HCT116 (cell line): ENCODE results near the gene CAT. TPM values are rescaled to one million over a fixed set of nuclear protein-coding genes. Genes with fewer than 3 reads are reported as not detected.

ENCODE experiments used
- ATAC-seq: fragments of 200-7000 bp; cut with Tn5 transposase; 2 replicates; pipeline ENCODE4 v1.9.1; 2020; ENCODE audit warnings: mild to moderate bottlenecking, moderate library complexity
- BruUV-seq: library from RNA; stranded (reverse); fragments of 400-500 nt; replicated peaks from 2 replicates; lab custom pipeline; 2021; lab: Mats Ljungman, UMichigan
- CTCF ChIA-PET: fragments of 300-600 bp; sonication (Branson Sonifier 250); formaldehyde crosslinking; loops from one replicate; lab custom pipeline; 2021; ENCODE audit warnings: antibody characterized with exemption; lab: Charles Lee
- POLR2A ChIA-PET: fragments of 300-600, 350-600 bp; sonication (Branson Sonifier 250); formaldehyde crosslinking; loops from one replicate; lab custom pipeline; 2021; ENCODE audit warnings: antibody characterized with exemption; lab: Charles Lee
- RAD21 ChIA-PET, 2 experiments: fragments of 300-600 bp; sonication (Branson Sonifier 250); formaldehyde crosslinking; loops; one replicate each; lab custom pipeline; 2023; ENCODE audit warnings: low total read pairs in 2 of 2; ENCODE audit not compliant: uncharacterized antibody in 2 of 2, unreplicated experiment in 2 of 2, low non-redundant PET in 1 of 2; lab: Charles Lee
- DNase-seq: peaks from one replicate; pipeline ENCODE4 v3.0.0-alpha.2; 2010; ENCODE audit warnings: low read depth, low spot score
- H2AFZ ChIP-seq: fragments of 200-600 bp; shearing (Covaris generic), sonication (generic); 2 replicates; pipeline ENCODE4 v1.6.1; 2017; ENCODE audit warnings: low read depth, mixed run types, mixed read lengths, antibody characterized with exemption, low read length; ENCODE audit not compliant: poor library complexity, severe bottlenecking
- H3K27ac ChIP-seq: 2 replicates; pipeline ENCODE4 v1.5.1; 2012; ENCODE audit warnings: low read depth, low read length
- H3K27me3 ChIP-seq: fragments of 200-600 bp; sonication (generic); 2 replicates; pipeline ENCODE4 v1.6.1; 2016; ENCODE audit warnings: mixed run types, low read length, mixed read lengths; ENCODE audit not compliant: insufficient read depth
- H3K36me3 ChIP-seq, 2 experiments: fragments of 200-500 bp in 1 of 2; fragments of 200-600 bp in 1 of 2; sonication (Bioruptor generic) in 1 of 2; sonication (generic) in 1 of 2; 2 replicates each; pipeline versions ENCODE4 v1.5.1 to v1.6.1; 2014 to 2016; ENCODE audit warnings: low read length in 2 of 2, inconsistent platforms in 1 of 2, mixed read lengths in 1 of 2, mixed run types in 1 of 2; ENCODE audit not compliant: insufficient read depth in 2 of 2, control insufficient read depth in 1 of 2
- H3K4me1 ChIP-seq, 2 experiments: fragments of 200-600 bp in 1 of 2; sonication (generic) in 1 of 2; 2 replicates each; pipeline versions ENCODE4 v1.5.1 to v1.6.1; 2012 to 2017; ENCODE audit warnings: low read length in 2 of 2, inconsistent platforms in 1 of 2, mild to moderate bottlenecking in 1 of 2, mixed read lengths in 1 of 2, mixed run types in 1 of 2, moderate library complexity in 1 of 2; ENCODE audit not compliant: insufficient read depth in 2 of 2, control insufficient read depth in 1 of 2
- H3K4me2 ChIP-seq: fragments of 200-600 bp; sonication (generic); 2 replicates; pipeline ENCODE4 v1.6.1; 2017; ENCODE audit warnings: mixed run types, low read length, mixed read lengths
- H3K4me3 ChIP-seq, 2 experiments: fragments of 200-600 bp in 1 of 2; sonication (generic) in 1 of 2; replicated peaks in 1 of 2; 2 replicates each; pipeline ENCODE4 v1.5.1; 2011 to 2016; ENCODE audit warnings: low read length in 2 of 2, control low read depth in 1 of 2, low read depth in 1 of 2, mild to moderate bottlenecking in 1 of 2, mixed read lengths in 1 of 2, mixed run types in 1 of 2
- H3K79me2 ChIP-seq: fragments of 200-600 bp; sonication (generic); 2 replicates; pipeline ENCODE4 v1.6.1; 2017; ENCODE audit warnings: mild to moderate bottlenecking, mixed run types, low read length, moderate library complexity, mixed read lengths; ENCODE audit not compliant: insufficient read depth
- H3K9ac ChIP-seq: fragments of 200-600 bp; sonication (generic); 2 replicates; pipeline ENCODE4 v1.6.1; 2016; ENCODE audit warnings: low read length, mixed read lengths
- H3K9me2 ChIP-seq: fragments of 200-600 bp; sonication (generic), shearing (Covaris generic); 2 replicates; pipeline ENCODE4 v1.6.1; 2017; ENCODE audit warnings: mixed run types, mild to moderate bottlenecking, moderate library complexity; ENCODE audit not compliant: insufficient read depth
- H3K9me3 ChIP-seq, 2 experiments: fragments of 200-500 bp in 1 of 2; fragments of 200-600 bp in 1 of 2; sonication (Bioruptor generic) in 1 of 2; sonication (generic) in 1 of 2; 2 replicates each; pipeline ENCODE4 v1.6.1; 2014 to 2017; ENCODE audit warnings: low read length in 2 of 2, mixed read lengths in 2 of 2, inconsistent platforms in 1 of 2, low read depth in 1 of 2, mild to moderate bottlenecking in 1 of 2, mixed run types in 1 of 2, moderate library complexity in 1 of 2; ENCODE audit not compliant: control insufficient read depth in 1 of 2, insufficient read depth in 1 of 2
- H4K20me1 ChIP-seq: fragments of 200-600 bp; sonication (generic), shearing (Covaris generic); 2 replicates; pipeline ENCODE4 v1.6.1; 2017; ENCODE audit warnings: mixed run types, mild to moderate bottlenecking, moderate library complexity; ENCODE audit not compliant: insufficient read depth
- CTCF ChIP-seq, 3 experiments: fragments of 200-600 bp in 1 of 3; sonication (generic) in 1 of 3; IDR thresholded peaks in 2 of 3; conservative IDR thresholded peaks in 1 of 3; 2 replicates each; pipeline ENCODE4 v1.5.1; 2012 to 2017; ENCODE audit warnings: low read depth in 2 of 3, low read length in 2 of 3, antibody characterized with exemption in 1 of 3, borderline replicate concordance in 1 of 3, control low read depth in 1 of 3, mild to moderate bottlenecking in 1 of 3, mixed read lengths in 1 of 3, mixed run types in 1 of 3, moderate library complexity in 1 of 3; ENCODE audit not compliant: insufficient read depth in 1 of 3
- ELF1 ChIP-seq: IDR thresholded peaks from 2 replicates; pipeline ENCODE4 v1.6.1; 2012; ENCODE audit warnings: low read depth, borderline replicate concordance
- EZH2phosphoT487 ChIP-seq: fragments of 200-600 bp; IDR thresholded peaks from 2 replicates; pipeline ENCODE4 v1.6.1; 2018; ENCODE audit warnings: antibody characterized with exemption, borderline replicate concordance
- SRF ChIP-seq: IDR thresholded peaks from 2 replicates; pipeline ENCODE4 v1.6.1; 2012; ENCODE audit warnings: low read depth
- ZBTB33 ChIP-seq: IDR thresholded peaks from 2 replicates; pipeline ENCODE4 v1.6.1; 2011; ENCODE audit warnings: mild to moderate bottlenecking, low read length, moderate library complexity; ENCODE audit not compliant: insufficient replicate concordance; ENCODE audit errors: extremely low read depth
- intact Hi-C: fragments of 100-400 bp; cut with micrococcal nuclease; formaldehyde crosslinking; loops from 2 replicates; pipeline ENCODE4 v1.10.0; 2022
- total RNA-seq: library from RNA; stranded (reverse); gene quantifications from one replicate; pipeline ENCODE4 v1.2.1, GENCODE V29; 2021; ENCODE audit not compliant: unreplicated experiment

CAT gene
- total RNA-seq, 1 experiment from 2014 or later = 50.9 TPM

- no peak for ATAC-seq
- no peaks in the 10 kb centered on the region for H4K20me1 ChIP-seq
- H3K9ac ChIP-seq = no peak within 1 kb of the TSS
- no peaks in the 10 kb centered on the region for H3K79me2 ChIP-seq
- H3K27ac ChIP-seq = no peak within 1 kb of the TSS
- RAD21 ChIA-PET = no interaction called here
- H2AFZ ChIP-seq = peak within 1 kb of the TSS; percentile 51
- no peak within 1 kb of the TSS for H3K4me3 ChIP-seq
- CTCF ChIA-PET = interaction anchor here (0.9 to 3.5 kb wide), 12 partner anchors 9 to 385 kb away, joined by 3 to 19 read pairs (median 5); no protein-coding TSS in a partner anchor
- intact Hi-C loops = loop anchor here (2.0 kb wide), 2 partner anchors 377 to 879 kb away; no protein-coding TSS in a partner anchor
- TF ChIP-seq ZBTB33 = no peak
- H3K9me2 ChIP-seq = no peaks in the 10 kb centered on the region
- BruUV-seq = no TSS peak
- peak within 1 kb of the TSS; percentile 12; the same call in 1 of the 2 replicates for H3K4me2 ChIP-seq
- no peaks in the 10 kb centered on the region for H3K27me3 ChIP-seq
- H3K36me3 ChIP-seq = no peaks in the 10 kb centered on the region
- POLR2A ChIA-PET = interaction anchor here (1.1 kb wide), 1 partner anchor 9 kb away, joined by 3 read pairs; no protein-coding TSS in a partner anchor
- H3K9me3 ChIP-seq = no peaks in the 10 kb centered on the region
- DNase-seq = no peak
- H3K4me1 ChIP-seq = peaks cover 2 to 22% of the 10 kb centered on the region in 2 experiments; a peak in 2 of 4 replicates
These were observed 75.1 kb downstream of the CAT start, which contains the start of gene ELF5 for GRCh38 chr11:34513682-34514449. TSS of gene ELF5 (minus strand) at chr11:34513794. CDS start at chr11:34505749, 8,045 bp downstream.

GRCh38 chr11:34514597-34514996, 75.9 kb downstream of the CAT start:
- Histone ChIP-seq H3K4me1 (peaks cover 2 to 22% of the 10 kb centered on the region in 2 experiments; a peak in 2 of 4 replicates), H3K27ac (no peak overlapping the region), H3K27me3 (no peaks in the 10 kb centered on the region), H3K9me2 (no peaks in the 10 kb centered on the region), H2AFZ (peak overlapping the region; percentile 51), H4K20me1 (no peaks in the 10 kb centered on the region), H3K9ac (no peak overlapping the region), H3K36me3 (no peaks in the 10 kb centered on the region), H3K4me3 (no peak overlapping the region), H3K79me2 (no peaks in the 10 kb centered on the region), H3K9me3 (no peaks in the 10 kb centered on the region), H3K4me2 (no peak overlapping the region)
- DNase-seq = no peak
- intact Hi-C loops = no loop called here
- ATAC-seq = no peak
- CTCF ChIA-PET = interaction anchor here (1.1 kb wide), 1 partner anchor 10 kb away, joined by 4 read pairs; no protein-coding TSS in a partner anchor
- POLR2A ChIA-PET = interaction anchor here (1.1 kb wide), 1 partner anchor 10 kb away, joined by 3 read pairs; no protein-coding TSS in a partner anchor
- BruUV-seq = no TSS peak
- no peak for TF ChIP-seq ELF1
- TF ChIP-seq SRF = no peak
- 0 out of 6 replicates have a peak, but pooled peaks of 1 of the 3 experiments have one; percentile 12 for TF ChIP-seq CTCF (IDR thresholded peaks at IDR 0.05 in 2 of 3, conservative IDR thresholded peaks at IDR 0.05 in 1 of 3; ENCODE audit: borderline replicate concordance in 1 of 3, insufficient read depth in 1 of 3, low read depth in 2 of 3, low read length in 2 of 3)
- no peak for TF ChIP-seq EZH2phosphoT487
- RAD21 ChIA-PET = no interaction called here
